Stimulated activated CD4-positive, alpha-beta T cell treated with anti-CD3 and anti-CD28 coated beads, Interleukin-4, amount 100 ng/mL, for 24 hours (primary cell): ENCODE data around the gene SMIM13.

ENCODE experiments used
- DNase-seq: peaks from one replicate; pipeline ENCODE4 v3.0.0-alpha.2; 2020

SMIM13 gene

GRCh38 chr6:11093626-11094410 lies at the start of gene SMIM13:
TSS of gene SMIM13 (plus strand) at chr6:11093834. CDS start at chr6:11094314, 480 bp downstream.
- peak; percentile 95 for DNase-seq

- DNase-seq = no peak
These were observed 49.5 kb upstream of the SMIM13 start, which contains the start of gene ELOVL2 for GRCh38 chr6:11043961-11044711. TSS of gene ELOVL2 (minus strand) at chr6:11044305. CDS start at chr6:11044230, 75 bp downstream.

- no peak for DNase-seq
These were observed 48.9 kb upstream of the SMIM13 start for GRCh38 chr6:11044712-11045167.

GRCh38 chr6:11050731-11051130 lies 42.9 kb upstream of the SMIM13 start:
- DNase-seq = no peak

- DNase-seq = no peak
These were observed 40.3 kb upstream of the SMIM13 start for GRCh38 chr6:11053307-11053706.

GRCh38 chr6:11054722-11055121 lies 38.9 kb upstream of the SMIM13 start:
- no peak for DNase-seq

- no peak for DNase-seq
These were observed 38.5 kb upstream of the SMIM13 start for GRCh38 chr6:11055127-11055627.

- DNase-seq = no peak
These were observed 36.8 kb upstream of the SMIM13 start for GRCh38 chr6:11056871-11057270.

- no peak for DNase-seq
These were observed 35.2 kb upstream of the SMIM13 start for GRCh38 chr6:11058406-11058805.

- no peak for DNase-seq
These were observed 31.6 kb upstream of the SMIM13 start for GRCh38 chr6:11062083-11062482.

- DNase-seq = no peak
These were observed 30.9 kb upstream of the SMIM13 start for GRCh38 chr6:11062715-11063114.

GRCh38 chr6:11064836-11065235 lies 28.8 kb upstream of the SMIM13 start:
- DNase-seq = no peak

- no peak for DNase-seq
These were observed 28.0 kb upstream of the SMIM13 start for GRCh38 chr6:11065436-11066202.

- DNase-seq = no peak
These were observed 26.9 kb upstream of the SMIM13 start for GRCh38 chr6:11066505-11067347.

GRCh38 chr6:11067348-11067747 lies 26.3 kb upstream of the SMIM13 start:
- DNase-seq = no peak

- no peak for DNase-seq
These were observed 23.9 kb upstream of the SMIM13 start for GRCh38 chr6:11069760-11070159.

- DNase-seq = no peak
These were observed 21.5 kb upstream of the SMIM13 start for GRCh38 chr6:11072101-11072500.

- no peak for DNase-seq
These were observed 17.1 kb upstream of the SMIM13 start for GRCh38 chr6:11076540-11076939.

- DNase-seq = no peak
These were observed 15.4 kb upstream of the SMIM13 start for GRCh38 chr6:11078266-11078665.

- no peak for DNase-seq
These were observed 13.3 kb upstream of the SMIM13 start for GRCh38 chr6:11080296-11080695.

- DNase-seq = no peak
These were observed 10.1 kb upstream of the SMIM13 start for GRCh38 chr6:11083491-11083890.

- DNase-seq = no peak
These were observed 9.7 kb upstream of the SMIM13 start for GRCh38 chr6:11083956-11084355.
